Measurements from ENCODE around the gene ZNF446. TPM values are rescaled to one million over a fixed set of nuclear protein-coding genes. Genes with fewer than 3 reads are reported as not detected.
"Not testable (repeated sequence)": the region's sequence is repeated elsewhere in the genome, so short reads cannot be mapped to it uniquely, and the experiment has no call there.

ZNF446 gene
- total and polyA plus RNA-seq, 2 donors (not counting 1 experiment from before 2014, with no cell fraction given) = 2.4 to 9.4 TPM

DNA sequence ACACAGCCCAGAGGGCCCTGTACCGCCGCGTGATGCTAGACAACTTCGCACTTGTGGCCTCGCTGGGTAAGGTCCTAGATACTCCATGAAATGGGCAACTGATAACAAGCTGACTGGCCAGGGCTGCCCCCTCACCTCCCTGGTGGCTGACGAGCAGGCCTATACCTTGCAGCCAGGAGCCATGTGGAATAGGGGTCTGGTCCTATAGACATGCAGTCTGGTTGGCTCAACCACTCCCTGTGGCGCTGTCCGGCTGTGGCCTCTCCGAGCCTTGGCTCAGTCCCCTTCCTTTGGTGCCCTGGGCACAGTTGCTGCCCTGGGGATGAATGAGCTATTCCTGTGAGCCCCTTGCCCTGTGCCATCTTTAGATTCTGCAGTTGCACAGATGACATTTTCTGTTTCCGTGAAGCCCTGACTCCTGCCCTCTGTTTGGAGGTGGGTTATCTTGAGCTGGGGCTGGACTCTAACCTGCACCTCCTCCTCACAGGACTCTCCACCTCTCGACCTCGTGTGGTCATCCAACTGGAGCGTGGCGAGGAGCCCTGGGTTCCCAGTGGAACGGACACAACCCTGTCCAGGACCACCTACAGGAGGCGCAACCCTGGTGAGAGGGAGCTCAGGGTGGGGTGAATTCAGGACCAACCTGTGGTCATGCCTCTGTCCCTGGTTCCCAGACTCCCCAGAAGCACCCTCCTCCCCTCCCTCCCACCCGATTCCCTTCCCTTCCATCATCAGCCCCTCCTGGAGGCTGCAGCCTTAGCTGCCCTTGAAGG lies 6.7 kb upstream of the ZNF446 start:
- peaks cover 17% of the 10 kb centered on the region for H3K36me3 ChIP-seq (ENCODE audit: control insufficient read depth, insufficient read depth, low read length)
- no peak for DNase-seq (ENCODE audit: low read depth in 2 of 2)

DNA sequence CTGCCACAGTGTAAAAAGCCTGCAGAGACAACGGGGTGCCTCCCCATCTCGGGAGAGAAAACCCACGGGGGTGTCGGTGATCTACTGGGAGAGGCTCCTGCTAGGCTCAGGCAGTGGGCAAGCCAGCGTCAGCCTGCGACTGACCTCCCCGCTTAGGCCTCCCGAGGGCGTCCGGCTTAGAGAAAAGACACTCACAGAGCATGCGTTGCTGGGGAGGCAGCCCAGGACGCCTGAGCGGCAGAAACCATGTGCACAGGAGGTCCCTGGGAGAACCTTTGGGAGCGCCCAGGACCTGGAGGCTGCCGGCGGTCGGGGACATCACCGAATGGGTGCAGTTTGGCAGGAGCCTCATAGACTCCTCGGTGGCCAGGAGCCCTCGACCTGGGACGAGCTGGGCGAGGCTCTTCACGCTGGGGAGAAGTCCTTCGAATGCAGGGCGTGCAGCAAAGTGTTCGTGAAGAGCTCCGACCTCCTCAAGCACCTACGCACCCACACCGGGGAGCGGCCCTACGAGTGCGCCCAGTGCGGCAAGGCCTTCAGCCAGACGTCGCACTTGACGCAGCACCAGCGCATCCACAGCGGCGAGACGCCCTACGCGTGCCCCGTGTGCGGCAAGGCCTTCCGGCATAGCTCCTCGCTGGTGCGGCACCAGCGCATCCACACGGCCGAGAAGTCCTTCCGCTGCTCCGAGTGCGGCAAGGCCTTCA lies 5.2 kb upstream of the ZNF446 start:
- not testable (repeated sequence) for H2AFZ ChIP-seq (ENCODE audit: low read length); H3K4me2 ChIP-seq (ENCODE audit: extremely low read depth, insufficient read depth, low read length); DNase-seq (ENCODE audit: low read depth in 2 of 2); H3K27me3 ChIP-seq (ENCODE audit: control insufficient read depth, insufficient read depth, low read length); H3K9ac ChIP-seq (ENCODE audit: insufficient read depth, low read length); H3K27ac ChIP-seq (ENCODE audit: insufficient read depth, low read length); H3K9me3 ChIP-seq (ENCODE audit: control insufficient read depth, insufficient read depth, low read depth, low read length); H4K20me1 ChIP-seq (ENCODE audit: control insufficient read depth, extremely low read depth, insufficient read depth, low read length); H3K4me3 ChIP-seq (replicated peaks in 1 of 4; ENCODE audit: control extremely low read depth in 1 of 4, insufficient read depth in 1 of 4, low read depth in 3 of 4, low read length in 4 of 4)
- Histone ChIP-seq H3K4me1 (ENCODE audit: control insufficient read depth, extremely low read depth, insufficient read depth, low read length) (peaks cover 13% of the 10 kb centered on the region), H3K36me3 (ENCODE audit: control insufficient read depth, insufficient read depth, low read length) (peaks cover 17% of the 10 kb centered on the region), H3K79me2 (ENCODE audit: control insufficient read depth, insufficient read depth, low read length) (peaks cover 16% of the 10 kb centered on the region)

More for the DNA sequence above, 6.7 kb upstream of the ZNF446 start:
- no peak overlapping the region for H3K4me2 ChIP-seq (ENCODE audit: extremely low read depth, insufficient read depth, low read length)
- no peaks in the 10 kb centered on the region for H3K9me3 ChIP-seq (ENCODE audit: control insufficient read depth, insufficient read depth, low read depth, low read length)
- H3K79me2 ChIP-seq (ENCODE audit: control insufficient read depth, insufficient read depth, low read length) = peaks cover 16% of the 10 kb centered on the region
- H3K27ac ChIP-seq (ENCODE audit: insufficient read depth, low read length) = no peak overlapping the region
- no peak overlapping the region for H3K9ac ChIP-seq (ENCODE audit: insufficient read depth, low read length)
- no peak overlapping the region for H2AFZ ChIP-seq (ENCODE audit: low read length)
- TF ChIP-seq EZH2 (IDR thresholded peaks at IDR 0.05; ENCODE audit: low read length, missing control alignments) = no peak
- TF ChIP-seq, protein P1, sequence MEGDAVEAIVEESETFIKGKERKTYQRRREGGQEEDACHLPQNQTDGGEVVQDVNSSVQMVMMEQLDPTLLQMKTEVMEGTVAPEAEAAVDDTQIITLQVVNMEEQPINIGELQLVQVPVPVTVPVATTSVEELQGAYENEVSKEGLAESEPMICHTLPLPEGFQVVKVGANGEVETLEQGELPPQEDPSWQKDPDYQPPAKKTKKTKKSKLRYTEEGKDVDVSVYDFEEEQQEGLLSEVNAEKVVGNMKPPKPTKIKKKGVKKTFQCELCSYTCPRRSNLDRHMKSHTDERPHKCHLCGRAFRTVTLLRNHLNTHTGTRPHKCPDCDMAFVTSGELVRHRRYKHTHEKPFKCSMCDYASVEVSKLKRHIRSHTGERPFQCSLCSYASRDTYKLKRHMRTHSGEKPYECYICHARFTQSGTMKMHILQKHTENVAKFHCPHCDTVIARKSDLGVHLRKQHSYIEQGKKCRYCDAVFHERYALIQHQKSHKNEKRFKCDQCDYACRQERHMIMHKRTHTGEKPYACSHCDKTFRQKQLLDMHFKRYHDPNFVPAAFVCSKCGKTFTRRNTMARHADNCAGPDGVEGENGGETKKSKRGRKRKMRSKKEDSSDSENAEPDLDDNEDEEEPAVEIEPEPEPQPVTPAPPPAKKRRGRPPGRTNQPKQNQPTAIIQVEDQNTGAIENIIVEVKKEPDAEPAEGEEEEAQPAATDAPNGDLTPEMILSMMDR (conservative IDR thresholded peaks at IDR 0.05 in 1 of 2, IDR thresholded peaks at IDR 0.05 in 1 of 2; ENCODE audit: low read depth in 1 of 2, low read length in 2 of 2) = no peak
- no peak overlapping the region for H3K4me3 ChIP-seq (replicated peaks in 1 of 4; ENCODE audit: control extremely low read depth in 1 of 4, insufficient read depth in 1 of 4, low read depth in 3 of 4, low read length in 4 of 4)
- no peaks in the 10 kb centered on the region for H4K20me1 ChIP-seq (ENCODE audit: control insufficient read depth, extremely low read depth, insufficient read depth, low read length)
- H3K27me3 ChIP-seq (ENCODE audit: control insufficient read depth, insufficient read depth, low read length) = no peaks in the 10 kb centered on the region
- peaks cover 5% of the 10 kb centered on the region for H3K4me1 ChIP-seq (ENCODE audit: control insufficient read depth, extremely low read depth, insufficient read depth, low read length)

DNA sequence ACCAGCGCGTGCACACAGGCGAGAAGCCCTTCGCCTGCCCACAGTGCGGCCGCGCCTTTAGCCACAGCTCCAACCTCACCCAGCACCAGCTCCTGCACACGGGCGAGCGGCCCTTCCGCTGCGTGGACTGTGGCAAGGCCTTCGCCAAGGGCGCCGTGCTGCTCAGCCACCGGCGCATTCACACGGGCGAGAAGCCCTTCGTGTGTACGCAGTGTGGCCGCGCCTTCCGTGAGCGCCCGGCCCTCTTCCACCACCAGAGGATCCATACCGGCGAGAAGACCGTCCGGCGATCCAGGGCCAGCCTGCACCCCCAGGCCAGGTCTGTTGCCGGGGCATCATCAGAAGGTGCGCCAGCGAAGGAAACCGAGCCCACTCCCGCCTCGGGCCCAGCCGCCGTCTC lies 4.4 kb upstream of the ZNF446 start:
- no peak for DNase-seq (ENCODE audit: low read depth in 2 of 2)
- no peaks in the 10 kb centered on the region for H3K9me3 ChIP-seq (ENCODE audit: control insufficient read depth, insufficient read depth, low read depth, low read length)

More for the DNA sequence above, 4.4 kb upstream of the ZNF446 start:
- Histone ChIP-seq H3K27me3 (ENCODE audit: control insufficient read depth, insufficient read depth, low read length) (no peaks in the 10 kb centered on the region), H3K9ac (ENCODE audit: insufficient read depth, low read length) (no peak overlapping the region), H4K20me1 (ENCODE audit: control insufficient read depth, extremely low read depth, insufficient read depth, low read length) (no peaks in the 10 kb centered on the region), H3K4me2 (ENCODE audit: extremely low read depth, insufficient read depth, low read length) (no peak overlapping the region), H3K4me1 (ENCODE audit: control insufficient read depth, extremely low read depth, insufficient read depth, low read length) (peaks cover 18% of the 10 kb centered on the region), H3K27ac (ENCODE audit: insufficient read depth, low read length) (no peak overlapping the region), H2AFZ (ENCODE audit: low read length) (no peak overlapping the region), H3K79me2 (ENCODE audit: control insufficient read depth, insufficient read depth, low read length) (peaks cover 16% of the 10 kb centered on the region), H3K36me3 (ENCODE audit: control insufficient read depth, insufficient read depth, low read length) (peaks cover 17% of the 10 kb centered on the region), H3K4me3 (replicated peaks in 1 of 4; ENCODE audit: control extremely low read depth in 1 of 4, insufficient read depth in 1 of 4, low read depth in 3 of 4, low read length in 4 of 4) (no peak overlapping the region)
- TF ChIP-seq, protein P1 (conservative IDR thresholded peaks at IDR 0.05 in 1 of 2, IDR thresholded peaks at IDR 0.05 in 1 of 2; ENCODE audit: low read depth in 1 of 2, low read length in 2 of 2) = no peak
- TF ChIP-seq EZH2 (IDR thresholded peaks at IDR 0.05; ENCODE audit: low read length, missing control alignments) = no peak
